HEK293 (cell line): ENCODE data around the gene SLC27A2.

ENCODE experiments used
- IKZF3 ChIP-seq: fragments of 450-650 bp; IDR thresholded peaks from 2 replicates; pipeline ENCODE4 v1.5.0; 2018; ENCODE audit warnings: missing biosample characterization, mild to moderate bottlenecking, missing genetic modification characterization, moderate library complexity
- ZNF26 ChIP-seq: fragments of 450-650 bp; formaldehyde crosslinking; IDR thresholded peaks from 2 replicates; pipeline ENCODE4 v1.5.1; 2016; ENCODE audit warnings: missing biosample characterization, missing genetic modification characterization
- ZNF280C ChIP-seq: fragments of 450-650 bp; formaldehyde crosslinking; IDR thresholded peaks from 2 replicates; pipeline ENCODE4 v1.5.1; 2016; ENCODE audit warnings: missing biosample characterization, missing genetic modification characterization
- ZNF391 ChIP-seq: fragments of 450-650 bp; formaldehyde crosslinking; IDR thresholded peaks from 2 replicates; pipeline ENCODE4 v1.5.1; 2016; ENCODE audit warnings: low read depth, missing biosample characterization, missing genetic modification characterization, borderline replicate concordance
- TF ChIP-seq, protein P1 (sequence below): fragments of 450-650 bp; formaldehyde crosslinking; IDR thresholded peaks from 2 replicates; pipeline ENCODE4 v1.5.1; 2016; ENCODE audit warnings: missing biosample characterization, missing genetic modification characterization
- TF ChIP-seq, protein P2 (sequence below): fragments of 450-650 bp; formaldehyde crosslinking; IDR thresholded peaks from 2 replicates; pipeline ENCODE4 v1.5.1; 2016; ENCODE audit warnings: missing biosample characterization, missing genetic modification characterization

GRCh38 chr15:50219820-50220219 lies 37.8 kb downstream of the SLC27A2 start:
- TF ChIP-seq IKZF3 (tag by site-specific recombination) (no peak), ZNF280C (no peak), ZNF26 (tag by site-specific recombination) (no peak), ZNF391 (tag by site-specific recombination) (no peak)
- TF ChIP-seq, protein P1, sequence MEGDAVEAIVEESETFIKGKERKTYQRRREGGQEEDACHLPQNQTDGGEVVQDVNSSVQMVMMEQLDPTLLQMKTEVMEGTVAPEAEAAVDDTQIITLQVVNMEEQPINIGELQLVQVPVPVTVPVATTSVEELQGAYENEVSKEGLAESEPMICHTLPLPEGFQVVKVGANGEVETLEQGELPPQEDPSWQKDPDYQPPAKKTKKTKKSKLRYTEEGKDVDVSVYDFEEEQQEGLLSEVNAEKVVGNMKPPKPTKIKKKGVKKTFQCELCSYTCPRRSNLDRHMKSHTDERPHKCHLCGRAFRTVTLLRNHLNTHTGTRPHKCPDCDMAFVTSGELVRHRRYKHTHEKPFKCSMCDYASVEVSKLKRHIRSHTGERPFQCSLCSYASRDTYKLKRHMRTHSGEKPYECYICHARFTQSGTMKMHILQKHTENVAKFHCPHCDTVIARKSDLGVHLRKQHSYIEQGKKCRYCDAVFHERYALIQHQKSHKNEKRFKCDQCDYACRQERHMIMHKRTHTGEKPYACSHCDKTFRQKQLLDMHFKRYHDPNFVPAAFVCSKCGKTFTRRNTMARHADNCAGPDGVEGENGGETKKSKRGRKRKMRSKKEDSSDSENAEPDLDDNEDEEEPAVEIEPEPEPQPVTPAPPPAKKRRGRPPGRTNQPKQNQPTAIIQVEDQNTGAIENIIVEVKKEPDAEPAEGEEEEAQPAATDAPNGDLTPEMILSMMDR (tag by site-specific recombination) = no peak
- TF ChIP-seq, protein P2, sequence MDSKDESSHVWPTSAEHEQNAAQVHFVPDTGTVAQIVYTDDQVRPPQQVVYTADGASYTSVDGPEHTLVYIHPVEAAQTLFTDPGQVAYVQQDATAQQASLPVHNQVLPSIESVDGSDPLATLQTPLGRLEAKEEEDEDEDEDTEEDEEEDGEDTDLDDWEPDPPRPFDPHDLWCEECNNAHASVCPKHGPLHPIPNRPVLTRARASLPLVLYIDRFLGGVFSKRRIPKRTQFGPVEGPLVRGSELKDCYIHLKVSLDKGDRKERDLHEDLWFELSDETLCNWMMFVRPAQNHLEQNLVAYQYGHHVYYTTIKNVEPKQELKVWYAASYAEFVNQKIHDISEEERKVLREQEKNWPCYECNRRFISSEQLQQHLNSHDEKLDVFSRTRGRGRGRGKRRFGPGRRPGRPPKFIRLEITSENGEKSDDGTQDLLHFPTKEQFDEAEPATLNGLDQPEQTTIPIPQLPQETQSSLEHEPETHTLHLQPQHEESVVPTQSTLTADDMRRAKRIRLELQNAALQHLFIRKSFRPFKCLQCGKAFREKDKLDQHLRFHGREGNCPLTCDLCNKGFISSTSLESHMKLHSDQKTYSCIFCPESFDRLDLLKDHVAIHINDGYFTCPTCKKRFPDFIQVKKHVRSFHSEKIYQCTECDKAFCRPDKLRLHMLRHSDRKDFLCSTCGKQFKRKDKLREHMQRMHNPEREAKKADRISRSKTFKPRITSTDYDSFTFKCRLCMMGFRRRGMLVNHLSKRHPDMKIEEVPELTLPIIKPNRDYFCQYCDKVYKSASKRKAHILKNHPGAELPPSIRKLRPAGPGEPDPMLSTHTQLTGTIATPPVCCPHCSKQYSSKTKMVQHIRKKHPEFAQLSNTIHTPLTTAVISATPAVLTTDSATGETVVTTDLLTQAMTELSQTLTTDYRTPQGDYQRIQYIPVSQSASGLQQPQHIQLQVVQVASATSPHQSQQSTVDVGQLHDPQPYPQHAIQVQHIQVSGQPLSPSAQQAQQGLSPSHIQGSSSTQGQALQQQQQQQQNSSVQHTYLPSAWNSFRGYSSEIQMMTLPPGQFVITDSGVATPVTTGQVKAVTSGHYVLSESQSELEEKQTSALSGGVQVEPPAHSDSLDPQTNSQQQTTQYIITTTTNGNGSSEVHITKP (tag by site-specific recombination) = no peak
